Measurements from ENCODE around the gene MLN. TPM values are rescaled to one million over a fixed set of nuclear protein-coding genes. Genes with fewer than 3 reads are reported as not detected.

MLN gene
- total and polyA plus RNA-seq, 12 donors = not detected

- Histone ChIP-seq H3K27me3 (peaks cover 4 to 72% (median 61%) of the 10 kb centered on the region in 7 donors), H3K4me1 (peaks cover 0 to 11% (median 5%) of the 10 kb centered on the region in 9 donors), H3K36me3 (no peaks in the 10 kb centered on the region), H3K4me3 (no peak overlapping the region), H3K27ac (no peak overlapping the region), H3K9me3 (no peaks in the 10 kb centered on the region)
- intact Hi-C loops (cut with DNase I) = no loop called here
- 65 to 69% methylated on average over 16 of the region's 16 CpGs for WGBS, 2 donors
- ATAC-seq (peak in 1 of 8 donors; percentile 12), DNase-seq (no peak)
- no peak for TF ChIP-seq CTCF (IDR thresholded peaks at IDR 0.05)
Observed at GRCh38 chr6:33813246-33813904, 9.6 kb upstream of the MLN start.

DNA sequence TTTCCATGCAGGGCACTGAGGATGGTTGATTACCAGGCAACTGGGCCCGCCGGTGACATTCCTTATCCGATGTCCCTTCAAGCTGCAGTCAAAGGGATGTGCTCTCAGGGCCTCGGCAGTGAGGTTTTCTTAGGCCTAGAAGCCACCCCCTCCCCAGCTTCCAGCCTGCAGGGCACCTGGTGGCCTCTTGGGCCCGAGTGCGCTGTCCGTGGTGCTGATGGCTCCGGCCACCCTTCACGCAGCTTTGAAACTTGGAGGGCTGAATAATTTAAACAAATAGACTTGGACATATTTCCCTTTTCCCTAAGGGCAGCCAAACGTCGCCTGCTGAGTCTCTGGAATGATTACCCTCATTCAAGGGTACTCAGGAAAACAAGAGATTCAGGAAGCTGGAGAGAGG lies 8.9 kb upstream of the MLN start:
- TF ChIP-seq CTCF (IDR thresholded peaks at IDR 0.05) = peak in 6 of 9 donors; percentile 11 to 53 (median 34)
- no peaks in the 10 kb centered on the region for H3K36me3 ChIP-seq
- no peaks in the 10 kb centered on the region for H3K9me3 ChIP-seq
- ATAC-seq (peak in 5 of 8 donors; percentile 55 to 65 (median 63)), DNase-seq (peak; percentile 45 to 52)
- WGBS, 2 donors = 2 to 4% methylated on average over 11 of the region's 11 CpGs
- H3K27ac ChIP-seq = no peak overlapping the region
- intact Hi-C loops (cut with DNase I) = no loop called here
- peaks cover 0 to 18% (median 11%) of the 10 kb centered on the region in 9 donors for H3K4me1 ChIP-seq
- no peak overlapping the region for H3K4me3 ChIP-seq
- H3K27me3 ChIP-seq = peaks cover 4 to 79% (median 57%) of the 10 kb centered on the region in 7 donors

- H3K36me3 ChIP-seq = no peaks in the 10 kb centered on the region
- intact Hi-C loops (cut with DNase I) = no loop called here
- TF ChIP-seq CTCF (IDR thresholded peaks at IDR 0.05) = no peak
- no peak for DNase-seq
- WGBS, 2 donors = 11 to 30% methylated on average over 2 of the region's 2 CpGs
- H3K4me3 ChIP-seq = no peak overlapping the region
- no peak for ATAC-seq
- peaks cover 4 to 66% (median 42%) of the 10 kb centered on the region in 7 donors for H3K27me3 ChIP-seq
- H3K27ac ChIP-seq = no peak overlapping the region
- no peaks in the 10 kb centered on the region for H3K9me3 ChIP-seq
- peaks cover 0 to 27% (median 15%) of the 10 kb centered on the region in 9 donors for H3K4me1 ChIP-seq
Observed at GRCh38 chr6:33809594-33809993, 5.8 kb upstream of the MLN start.

- peaks cover 1 to 61% (median 36%) of the 10 kb centered on the region in 7 donors for H3K27me3 ChIP-seq
- whole genome bisulfite sequencing, 2 donors = 38 to 52% methylated on average over 8 of the region's 8 CpGs
- peak in 2 of 8 donors; percentile 25 to 26 for ATAC-seq
Observed at GRCh38 chr6:33808641-33809180, 4.9 kb upstream of the MLN start.

More at GRCh38 chr6:33808641-33809180, 4.9 kb upstream of the MLN start:
- no peak for DNase-seq
- H3K36me3 ChIP-seq = no peaks in the 10 kb centered on the region
- H3K4me3 ChIP-seq = no peak overlapping the region
- H3K27ac ChIP-seq = no peak overlapping the region
- no peaks in the 10 kb centered on the region for H3K9me3 ChIP-seq
- intact Hi-C loops (cut with DNase I) = no loop called here
- H3K4me1 ChIP-seq = peaks cover 0 to 27% (median 15%) of the 10 kb centered on the region in 9 donors
- no peak for TF ChIP-seq CTCF (IDR thresholded peaks at IDR 0.05)
